DMS 273 (cell line): ENCODE measurements around the gene PHF14.
A peak's percentile ranks its signal among the peaks of the same experiment; 100 is the strongest.
"Not testable (repeated sequence)": the region's sequence is repeated elsewhere in the genome, so short reads cannot be mapped to it uniquely, and the experiment has no call there.

ENCODE experiments used
- DNase-seq: peaks from one replicate; lab custom pipeline; 2025; ENCODE audit not compliant: unreplicated experiment; lab: John Stamatoyannopoulos, UW

The PHF14 gene

DNA sequence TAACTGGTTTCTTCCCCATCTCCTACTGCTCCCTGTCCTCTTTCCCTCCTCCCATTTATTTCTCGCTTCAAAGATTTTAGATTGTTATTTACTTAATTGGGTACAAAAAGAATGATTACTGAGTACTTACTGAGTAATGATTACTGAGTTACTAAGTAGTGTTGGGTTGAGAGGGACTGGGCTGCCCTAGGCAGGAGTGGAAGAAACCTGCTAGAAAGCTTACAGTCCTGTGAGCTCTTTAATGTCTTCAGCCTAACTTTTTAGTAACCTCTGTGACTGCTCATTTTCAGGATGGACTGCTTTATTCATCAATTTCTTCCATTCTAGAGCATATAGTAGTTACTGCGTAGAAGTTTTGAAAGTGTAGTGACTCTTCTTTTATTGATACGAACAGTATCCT, 7.6 kb downstream of the PHF14 start:
- DNase-seq: no peak

DNA sequence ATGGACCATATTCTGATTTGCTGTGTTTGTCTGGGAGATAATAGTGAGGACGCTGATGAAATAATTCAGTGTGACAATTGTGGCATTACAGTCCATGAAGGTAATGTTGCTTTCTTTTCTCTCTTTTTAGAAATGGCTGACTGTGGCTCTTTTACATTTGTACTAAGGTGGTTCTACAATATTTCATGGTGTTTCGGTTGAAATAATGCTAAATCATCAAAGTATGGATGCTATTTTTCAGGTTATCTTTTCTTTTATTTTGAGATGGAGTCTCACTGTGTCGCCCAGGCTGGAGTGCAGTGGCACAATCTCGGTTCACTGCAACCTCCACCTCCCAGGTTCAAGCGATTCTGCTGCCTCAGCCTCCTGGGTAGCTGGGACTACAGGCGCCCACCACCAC, 17.1 kb downstream of the PHF14 start:
- not testable (repeated sequence) for DNase-seq

DNA sequence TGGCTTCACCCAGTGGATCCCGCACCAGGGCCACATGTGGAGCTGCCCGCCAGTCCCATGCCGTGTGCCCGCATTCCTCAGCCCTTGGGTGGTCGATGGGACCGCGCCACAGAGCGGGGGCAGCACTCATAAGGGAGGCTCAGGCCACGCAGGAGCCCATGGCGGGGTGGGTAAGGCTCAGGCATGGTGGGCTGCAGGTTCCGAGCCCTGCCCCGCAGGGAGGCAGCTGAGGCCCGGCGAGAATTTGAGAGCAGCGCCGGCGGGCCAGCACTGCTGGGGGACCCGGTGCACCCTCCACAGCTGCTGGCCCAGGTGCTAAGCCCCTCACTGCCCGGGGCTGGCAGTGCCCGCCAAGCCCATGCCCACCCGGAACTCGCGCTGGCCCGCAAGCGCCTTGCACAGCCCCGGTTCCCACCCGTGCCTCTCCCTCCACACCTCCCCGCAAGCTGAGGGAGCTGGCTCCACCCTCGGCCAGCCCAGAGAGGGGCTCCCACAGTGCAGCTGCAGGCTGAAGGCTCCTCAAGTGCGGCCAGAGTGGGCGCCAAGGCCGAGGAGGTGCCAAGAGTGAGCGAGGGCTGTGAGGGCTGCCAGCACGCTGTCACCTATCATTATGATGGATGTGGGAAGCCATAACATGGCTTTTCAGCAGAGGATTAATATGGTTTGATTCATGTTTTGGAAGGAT, 22.0 kb downstream of the PHF14 start:
- not testable (repeated sequence) for DNase-seq

DNA sequence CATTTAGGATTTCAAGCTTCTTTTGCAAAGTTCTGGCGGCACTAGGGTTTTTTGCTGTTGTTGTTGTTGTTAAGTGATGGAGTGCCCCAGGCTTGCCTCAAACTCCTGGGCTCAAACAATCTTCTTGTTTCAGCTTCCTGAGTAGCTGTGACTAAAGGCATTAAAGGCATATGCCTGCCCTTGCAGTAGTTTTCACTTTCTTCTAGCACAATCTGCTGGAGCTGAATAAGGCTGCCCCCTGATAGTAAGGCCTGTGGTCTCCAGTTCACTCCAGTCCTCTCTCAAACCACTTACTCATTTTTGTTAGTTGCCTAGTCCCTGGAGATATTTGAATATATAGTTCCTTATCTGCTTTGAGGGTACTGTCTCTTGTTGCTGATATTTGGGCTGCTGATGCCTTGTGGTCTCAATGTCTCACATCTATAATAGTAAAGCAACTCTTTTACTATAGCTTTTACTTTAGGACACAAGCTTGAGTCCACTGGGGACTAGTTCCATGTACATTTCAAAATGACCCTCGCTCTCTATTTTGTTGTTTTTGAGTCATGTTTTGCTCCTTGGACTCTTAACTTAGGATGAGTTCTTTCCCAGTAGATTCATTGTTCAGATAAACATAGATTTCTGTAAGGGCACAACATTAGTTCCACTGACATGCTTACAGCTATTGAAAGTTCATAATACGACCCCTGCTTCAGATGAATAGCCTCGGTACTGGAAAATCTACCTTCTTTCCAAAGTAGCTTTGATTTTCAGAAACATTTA, 25.5 kb downstream of the PHF14 start:
- no peak for DNase-seq

DNA sequence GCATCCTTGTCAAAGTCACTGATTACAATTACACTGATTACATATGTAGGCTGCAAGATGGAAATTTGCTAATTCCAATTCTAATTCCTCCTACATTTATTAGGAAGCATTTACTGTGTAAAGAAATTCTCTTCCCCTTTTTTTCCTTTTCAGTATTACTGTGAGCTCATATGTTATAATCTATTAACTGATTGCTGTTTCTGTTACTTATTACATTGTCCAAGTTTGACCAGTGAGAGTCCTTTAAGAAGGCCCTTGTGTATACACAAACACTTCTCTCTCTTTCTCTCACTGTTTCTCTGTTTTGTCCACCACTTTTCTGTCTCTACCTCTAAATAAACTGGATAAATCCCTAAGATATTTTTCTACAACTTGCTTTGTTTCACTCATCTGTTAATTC, 31.5 kb downstream of the PHF14 start:
- DNase-seq: no peak

DNA sequence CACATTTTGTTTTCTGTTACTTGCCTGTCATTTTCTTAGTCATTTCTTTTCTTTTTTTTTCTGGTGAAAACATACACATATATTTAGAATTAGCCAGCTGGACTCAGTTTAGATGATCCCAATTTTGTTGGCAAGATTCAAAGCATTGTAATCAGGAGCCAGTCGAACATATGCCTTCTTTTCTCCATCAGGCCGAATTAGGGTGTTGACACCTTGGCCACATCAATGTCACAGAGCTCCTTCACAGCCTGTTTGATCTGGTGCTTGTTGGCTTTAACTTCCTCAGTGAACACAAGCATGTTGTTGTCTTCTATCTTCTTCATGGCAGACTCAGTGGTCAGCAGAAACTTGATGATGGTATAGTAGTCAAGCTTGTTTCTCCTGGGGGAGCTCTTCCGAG, 32.6 kb downstream of the PHF14 start:
- DNase-seq: no peak

DNA sequence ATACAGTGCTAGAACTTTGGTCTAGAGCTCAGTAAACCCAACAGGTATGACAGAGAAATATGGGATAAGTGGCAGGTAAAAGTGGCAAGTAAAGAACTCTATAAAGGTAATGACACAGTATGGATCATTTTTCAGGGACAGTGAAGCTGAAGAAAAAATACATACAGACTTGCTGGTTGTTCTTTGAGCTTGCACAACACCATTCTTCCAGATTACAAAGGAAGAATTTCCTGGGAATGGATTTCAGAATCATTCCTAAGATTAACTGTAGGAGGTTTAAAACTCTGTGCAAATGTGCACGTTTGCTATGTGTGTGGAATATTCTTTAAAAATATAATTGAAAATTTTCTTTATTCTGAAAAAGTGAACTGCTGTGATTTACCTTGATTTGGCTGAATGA, 36.0 kb downstream of the PHF14 start:
- DNase-seq: no peak

DNA sequence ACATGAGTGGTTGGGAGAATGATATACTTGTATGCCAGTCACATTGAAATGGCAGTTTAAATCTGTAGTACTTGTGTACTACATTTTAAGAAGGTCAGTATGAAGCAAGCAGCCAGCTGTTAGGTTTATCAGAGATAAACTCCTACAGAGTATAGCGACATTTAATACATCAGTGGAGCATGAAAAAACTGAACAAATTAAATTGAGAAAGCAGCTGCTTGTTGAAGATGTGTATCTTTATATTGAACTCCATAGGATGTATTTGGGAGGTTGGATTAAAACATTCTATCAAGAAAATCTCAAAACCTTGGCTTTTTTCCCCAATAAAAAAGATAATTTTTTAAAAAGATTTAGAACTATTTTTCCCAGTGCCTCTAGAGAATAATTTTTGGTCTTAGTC, 47.8 kb downstream of the PHF14 start:
- DNase-seq: peak; percentile 39

DNA sequence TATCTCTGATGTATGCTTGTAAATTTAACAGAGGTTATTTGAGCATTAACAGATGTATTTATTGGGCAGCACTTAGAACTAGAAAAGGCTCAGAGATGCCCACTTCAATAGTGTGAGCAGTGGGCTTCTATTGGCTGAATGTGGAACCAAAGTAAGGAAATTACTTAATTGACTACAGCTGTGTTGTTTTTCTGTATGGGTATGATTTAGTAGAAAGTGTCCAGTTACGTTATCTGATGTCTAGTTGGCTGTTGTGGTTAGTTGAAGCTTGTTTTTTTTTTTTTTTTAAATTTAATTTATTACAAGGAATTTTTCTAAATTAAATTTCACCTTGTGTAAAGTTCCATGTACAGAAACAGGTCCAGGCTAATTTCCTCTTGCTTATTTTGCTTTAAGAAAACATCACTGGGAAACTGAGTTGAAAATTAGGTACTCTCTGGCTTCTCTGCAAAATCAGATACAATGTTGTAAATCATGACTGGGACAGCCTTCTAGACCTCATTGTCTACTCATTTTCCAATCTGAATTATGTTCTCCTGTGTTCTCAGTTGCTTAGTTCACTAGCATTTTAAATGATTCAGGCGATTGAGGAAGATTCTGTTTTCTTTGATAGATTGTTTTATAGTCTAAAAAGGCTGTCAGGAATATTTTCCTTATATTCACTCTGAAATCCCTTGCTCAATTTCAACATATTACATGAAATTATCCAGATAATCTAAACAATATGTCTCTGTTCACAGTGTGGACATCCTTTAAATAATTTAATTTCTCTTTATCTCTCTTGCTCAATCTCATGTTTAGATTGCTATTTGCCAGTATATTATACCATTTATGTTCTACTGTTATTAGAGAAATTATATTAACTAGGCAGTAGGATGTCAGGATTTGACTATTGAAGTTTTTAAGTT, 53.0 kb downstream of the PHF14 start:
- DNase-seq: no peak

DNA sequence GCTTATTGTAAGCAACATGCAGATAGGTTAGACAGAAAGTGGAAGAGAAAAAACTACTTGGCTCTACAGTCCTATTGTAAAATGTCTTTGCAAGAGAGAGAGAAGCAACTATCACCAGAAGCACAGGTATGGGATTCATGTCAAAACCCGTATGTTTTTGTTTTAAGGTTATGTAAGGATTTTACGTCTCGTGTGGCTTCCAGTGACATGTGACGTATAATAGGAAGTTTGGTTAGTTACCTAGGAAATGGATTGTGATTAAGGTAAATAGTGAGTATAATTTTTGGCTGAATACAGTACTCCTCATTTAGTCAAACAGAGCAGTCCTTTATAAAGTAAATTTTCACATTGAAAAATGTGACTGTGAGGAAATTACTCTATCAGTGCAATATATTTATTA, 62.0 kb downstream of the PHF14 start:
- no peak for DNase-seq

DNA sequence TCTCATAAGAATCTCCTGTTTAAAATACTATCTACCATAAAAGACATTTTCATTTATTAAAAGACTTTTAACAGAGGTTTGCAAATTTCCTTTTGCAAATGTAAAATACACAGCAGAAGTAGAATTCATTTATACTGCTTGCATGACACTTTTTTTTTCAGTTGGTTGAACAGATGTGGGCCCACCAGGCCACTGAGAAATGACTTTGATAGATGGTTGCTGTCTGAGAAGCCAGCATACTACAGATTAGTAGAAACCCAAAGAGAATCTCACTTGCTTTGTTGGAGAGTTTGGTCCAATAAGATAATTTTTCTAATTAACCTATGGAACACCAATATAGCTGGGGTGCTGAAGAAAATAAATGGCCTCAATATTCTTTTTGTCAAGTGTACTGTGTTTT, 66.3 kb downstream of the PHF14 start:
- DNase-seq: peak; percentile 14

DNA sequence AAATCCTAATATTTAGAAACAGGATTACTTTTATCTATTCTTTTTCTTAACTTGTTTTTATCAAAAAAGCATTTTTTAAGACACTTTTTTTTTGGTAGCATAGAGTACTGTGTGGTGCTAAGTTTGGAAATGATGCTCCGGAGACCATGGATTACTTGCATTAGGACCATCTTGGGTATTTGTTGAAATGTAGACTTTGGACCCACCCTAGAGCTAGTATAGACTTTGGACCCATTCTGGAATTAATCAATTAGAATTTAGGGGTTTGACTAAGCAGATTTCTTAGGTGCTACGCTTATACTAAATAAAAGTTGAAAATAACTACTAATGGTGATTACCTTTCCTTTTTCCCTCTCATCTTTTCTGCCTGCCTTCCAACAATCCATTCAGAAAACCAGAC, 80.4 kb downstream of the PHF14 start:
- no peak for DNase-seq

DNA sequence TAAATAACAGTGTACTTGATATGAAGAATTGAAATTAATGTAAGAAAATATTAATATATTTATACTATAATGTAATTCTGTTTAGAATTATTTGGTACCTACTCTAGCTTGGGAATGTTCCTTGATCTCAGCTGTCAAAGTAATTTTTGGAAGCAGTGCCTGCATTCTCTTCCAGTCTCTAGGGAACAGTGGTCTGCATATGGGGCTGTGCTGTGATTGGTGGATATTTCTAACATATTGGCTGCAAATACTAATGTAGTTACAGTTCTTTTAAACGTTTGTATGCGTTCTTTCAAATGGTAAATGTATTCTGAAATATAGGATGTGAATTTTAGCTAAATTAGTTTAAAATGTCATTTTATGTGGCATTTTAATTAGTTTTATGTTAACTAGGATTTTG, 87.2 kb downstream of the PHF14 start:
- DNase-seq: no peak

DNA sequence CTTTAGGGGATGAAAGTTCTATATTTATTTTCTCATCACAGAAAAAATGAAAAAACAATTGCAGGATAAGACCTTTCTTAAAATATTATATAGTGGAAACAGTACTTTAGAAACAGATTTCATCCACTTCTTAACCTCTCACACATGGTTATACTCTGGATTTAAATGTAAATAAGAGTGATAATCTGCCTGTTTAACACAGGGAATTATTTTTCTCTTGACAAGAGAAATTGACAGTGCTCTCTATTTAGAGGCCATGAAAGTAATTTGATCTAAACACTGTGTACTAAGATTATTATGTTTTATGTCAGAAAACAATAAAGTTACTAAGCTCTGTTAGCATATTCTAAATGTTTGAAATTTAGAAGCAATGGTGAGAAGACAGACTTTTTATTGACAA, 88.4 kb downstream of the PHF14 start:
- DNase-seq: no peak

DNA sequence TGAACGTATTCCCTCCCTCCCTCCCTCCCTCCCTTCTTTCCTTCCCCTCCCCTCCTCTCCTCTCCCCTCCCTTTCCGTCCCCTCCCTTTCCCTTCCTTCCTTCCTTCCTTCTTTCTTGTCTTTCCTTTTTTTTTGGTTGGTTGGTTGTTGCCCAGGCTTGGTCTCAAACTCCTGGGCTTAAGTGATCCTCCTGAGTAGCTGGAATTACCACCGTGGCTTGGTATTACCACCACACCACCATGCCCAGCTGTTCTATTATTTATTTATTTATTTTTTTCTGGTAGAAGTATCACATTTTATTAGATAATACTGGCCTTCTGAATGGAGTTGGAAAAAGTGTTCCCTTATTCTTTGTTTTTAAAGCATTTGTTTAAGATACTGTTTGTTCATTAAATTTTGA, 95.9 kb downstream of the PHF14 start:
- no peak for DNase-seq

DNA sequence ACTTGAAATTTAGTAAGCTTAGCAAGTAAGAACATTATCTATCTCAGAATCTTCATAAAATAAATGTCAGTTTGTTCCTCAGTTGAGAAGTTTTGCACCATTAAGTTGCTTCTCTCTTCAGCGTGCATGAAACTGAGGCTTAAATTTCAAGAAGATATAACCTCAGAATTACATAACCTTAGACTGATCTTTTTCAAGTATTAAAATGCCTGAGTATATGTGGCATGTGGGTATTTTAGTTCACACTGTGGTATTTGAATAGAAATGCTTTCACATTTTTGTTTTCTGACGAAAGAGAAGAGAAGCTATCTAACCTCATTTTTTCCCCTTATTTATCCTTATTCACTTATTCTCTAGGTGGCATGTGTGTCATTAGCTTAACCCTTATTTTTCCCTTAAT, 104.1 kb downstream of the PHF14 start:
- DNase-seq: no peak

DNA sequence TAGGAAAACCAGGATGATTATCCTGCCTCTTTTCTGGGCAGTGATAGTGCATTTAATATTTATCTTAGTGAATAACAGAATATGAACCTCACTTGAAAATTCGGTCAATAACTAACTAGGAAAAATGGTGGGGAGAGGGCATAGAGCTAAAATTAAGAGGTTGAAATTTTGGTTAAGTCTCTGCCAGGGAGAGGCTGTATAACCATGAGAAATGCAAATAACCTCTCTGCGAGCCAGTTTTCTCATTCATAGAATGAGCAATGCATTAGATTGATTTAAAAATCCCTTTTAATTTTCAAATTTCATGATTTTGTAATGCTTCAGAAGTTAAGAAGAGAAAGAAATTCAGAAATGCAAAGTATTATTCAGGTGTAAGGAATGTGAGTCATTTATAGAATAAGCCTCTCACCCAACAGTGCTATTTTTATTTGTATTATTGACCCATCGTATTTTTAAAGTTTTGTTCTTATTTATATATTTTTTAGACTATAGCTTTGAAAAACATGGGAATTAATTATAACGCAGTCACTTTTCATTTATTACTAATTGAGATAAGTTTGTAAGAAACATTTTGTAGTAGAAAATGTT, 104.7 kb downstream of the PHF14 start:
- DNase-seq: no peak

DNA sequence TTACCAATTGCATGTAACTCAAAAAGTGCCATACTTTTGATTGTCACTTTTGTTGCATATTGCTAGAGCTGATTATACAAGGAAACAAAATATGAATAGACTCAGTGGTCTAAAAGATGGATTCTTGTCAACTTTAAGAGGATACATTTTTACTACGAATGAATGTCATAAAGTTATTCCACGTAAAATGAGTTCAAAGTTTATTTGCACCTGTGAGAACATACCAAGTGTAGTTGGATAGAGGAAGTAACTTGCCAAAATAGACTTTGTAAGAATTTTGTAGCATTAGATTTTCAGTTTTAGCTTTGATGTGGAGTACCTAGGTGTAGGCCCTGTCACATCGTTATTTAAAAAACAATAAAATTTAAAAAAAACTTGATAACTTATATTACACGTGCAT, 106.2 kb downstream of the PHF14 start:
- DNase-seq: no peak

DNA sequence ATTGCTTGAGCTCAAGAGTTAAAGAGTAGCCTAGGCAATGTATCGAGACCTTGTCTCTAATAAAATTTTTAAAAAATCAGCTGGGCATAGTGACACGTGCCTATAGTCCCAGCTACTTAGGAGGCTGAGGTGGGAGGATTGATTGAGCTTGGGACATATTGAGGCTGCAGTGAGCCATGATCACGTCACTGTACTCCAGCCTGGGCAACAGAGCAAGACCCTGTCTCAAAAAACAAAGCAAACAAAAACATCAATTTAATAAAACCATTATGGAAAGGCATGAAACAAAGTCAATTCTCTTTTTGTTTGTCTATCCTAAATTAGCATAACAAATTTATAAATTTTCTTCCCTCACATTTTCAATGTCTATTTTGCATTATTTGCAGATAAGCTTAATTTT, 108.4 kb downstream of the PHF14 start:
- no peak for DNase-seq

DNA sequence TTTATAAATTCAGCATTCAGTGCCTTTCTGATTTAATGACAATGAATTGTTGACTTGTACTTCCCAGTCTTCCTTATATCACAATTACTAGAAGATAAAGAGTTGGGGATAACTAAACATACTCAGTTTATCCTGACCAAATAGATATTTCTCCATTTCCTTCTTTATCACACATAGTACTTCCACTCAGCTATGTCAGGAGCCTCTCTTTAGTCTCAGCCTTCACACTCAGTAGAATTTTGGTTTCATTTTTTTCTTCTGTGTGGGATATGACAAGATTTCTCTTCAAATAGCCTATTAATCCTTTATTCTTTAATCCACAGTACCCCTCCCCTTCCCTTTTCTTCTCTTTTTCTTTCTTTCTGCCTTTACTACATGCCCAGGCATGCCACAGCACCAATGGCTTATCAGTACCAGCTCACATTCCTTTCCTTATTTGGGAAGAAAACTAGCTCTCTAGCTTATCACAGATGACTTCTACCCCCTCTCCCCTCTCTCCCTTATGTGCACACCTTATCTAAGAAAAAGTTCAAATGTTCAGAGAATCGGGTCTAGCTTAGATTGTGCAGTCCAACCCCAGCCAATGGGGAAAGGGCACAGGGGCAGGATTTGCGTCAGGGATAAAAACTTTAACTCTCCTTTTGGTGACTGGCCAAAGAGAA, 109.0 kb downstream of the PHF14 start:
- DNase-seq: peak; percentile 36

DNA sequence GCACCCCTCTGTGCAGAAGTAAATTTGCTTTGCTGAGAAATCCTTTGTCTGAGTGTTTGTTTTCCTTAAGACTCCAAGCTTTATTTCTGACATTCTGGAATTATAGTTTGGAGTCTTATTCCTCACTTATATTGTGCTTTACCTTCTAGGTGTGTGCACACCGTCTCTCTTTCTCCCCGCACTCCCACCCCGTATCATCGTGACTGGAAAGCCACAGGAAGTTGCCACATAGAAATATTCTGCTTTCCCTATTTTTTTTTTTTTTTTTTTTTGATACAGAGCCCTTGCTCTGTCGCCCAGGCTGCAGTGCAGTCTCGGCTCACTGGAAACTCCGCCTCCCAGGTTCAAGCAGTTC, 109.5 kb downstream of the PHF14 start:
- DNase-seq: no peak
